ENCODE results near the gene NPLOC4. TPM values are rescaled to one million over a fixed set of nuclear protein-coding genes. Genes with fewer than 3 reads are reported as not detected.
A peak's percentile ranks its signal among the peaks of the same experiment; 100 is the strongest.

NPLOC4 gene
- total and polyA plus RNA-seq, 9 of the 15 experiments (the other 6 are each of a cell fraction or from before 2014, with no cell fraction given), result 1.5 to 116 (median 64.5) TPM

DNA sequence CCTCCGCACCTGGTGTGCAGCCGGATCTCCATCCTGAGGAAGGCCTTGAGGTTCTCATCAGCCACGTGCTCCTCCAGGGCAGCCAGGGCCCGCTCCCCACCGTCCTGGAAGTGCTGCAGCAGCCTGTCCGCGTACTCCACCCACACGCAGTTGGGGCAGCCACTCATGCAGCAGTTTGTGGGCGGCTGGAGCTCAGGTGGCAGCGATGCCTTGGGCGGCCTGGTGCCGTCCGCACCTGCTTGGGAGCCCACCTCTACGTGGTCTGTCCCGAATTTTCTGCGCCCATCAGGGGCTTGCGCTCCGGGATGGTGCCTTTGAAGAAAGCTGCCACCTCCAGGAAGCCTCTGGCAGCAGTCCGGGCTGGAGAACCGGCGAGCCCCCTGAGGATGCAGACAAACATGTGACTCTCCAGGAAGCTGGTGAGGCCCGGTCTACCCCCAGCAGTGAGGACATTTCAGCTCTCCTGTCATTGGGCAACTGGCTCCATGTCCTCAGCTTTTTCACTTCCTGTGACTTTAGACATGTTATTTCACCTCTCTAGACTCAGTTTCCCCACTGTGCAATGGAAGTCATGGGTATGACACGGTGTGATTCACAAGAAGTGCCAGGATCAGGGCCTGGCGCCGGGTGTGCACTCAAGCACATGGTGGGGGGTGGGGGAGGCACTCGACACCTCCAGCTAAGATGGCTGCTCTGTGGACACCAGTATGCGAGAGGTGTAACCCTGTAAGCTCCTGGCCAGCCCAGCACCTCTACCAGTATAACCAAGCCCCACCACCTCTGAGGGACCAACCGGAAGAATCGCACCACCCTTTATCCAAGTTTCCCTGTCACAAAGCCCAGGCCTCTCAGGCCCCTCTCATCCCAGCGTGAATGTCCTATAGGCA lies 28.5 kb upstream of the NPLOC4 start (continued):
- no peak for TF ChIP-seq CTCFL (IDR thresholded peaks at IDR 0.05; ENCODE audit: borderline replicate concordance, insufficient read depth, low read depth, low read length, poor library complexity, severe bottlenecking)
- no peak for TF ChIP-seq SMAD1 (IDR thresholded peaks at IDR 0.05; ENCODE audit: low read depth, low read length, partially characterized antibody)
- no peak for TF ChIP-seq TCF7 (IDR thresholded peaks at IDR 0.05; ENCODE audit: borderline replicate concordance)
- no peak for TF ChIP-seq HMGXB4 (CRISPR knock-in tag; IDR thresholded peaks at IDR 0.05)
- no peak for TF ChIP-seq C11orf30 (IDR thresholded peaks at IDR 0.05; ENCODE audit: low read depth)
- no peak for TF ChIP-seq KLF1 (tag; IDR thresholded peaks at IDR 0.05)
- TF ChIP-seq ZNF778 (CRISPR knock-in tag; IDR thresholded peaks at IDR 0.05), result no peak
- TF ChIP-seq, protein P1, sequence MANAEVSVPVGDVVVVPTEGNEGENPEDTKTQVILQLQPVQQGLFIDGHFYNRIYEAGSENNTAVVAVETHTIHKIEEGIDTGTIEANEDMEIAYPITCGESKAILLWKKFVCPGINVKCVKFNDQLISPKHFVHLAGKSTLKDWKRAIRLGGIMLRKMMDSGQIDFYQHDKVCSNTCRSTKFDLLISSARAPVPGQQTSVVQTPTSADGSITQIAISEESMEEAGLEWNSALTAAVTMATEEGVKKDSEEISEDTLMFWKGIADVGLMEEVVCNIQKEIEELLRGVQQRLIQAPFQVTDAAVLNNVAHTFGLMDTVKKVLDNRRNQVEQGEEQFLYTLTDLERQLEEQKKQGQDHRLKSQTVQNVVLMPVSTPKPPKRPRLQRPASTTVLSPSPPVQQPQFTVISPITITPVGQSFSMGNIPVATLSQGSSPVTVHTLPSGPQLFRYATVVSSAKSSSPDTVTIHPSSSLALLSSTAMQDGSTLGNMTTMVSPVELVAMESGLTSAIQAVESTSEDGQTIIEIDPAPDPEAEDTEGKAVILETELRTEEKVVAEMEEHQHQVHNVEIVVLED (CRISPR knock-in tag; IDR thresholded peaks at IDR 0.05), result peak; percentile 52; the same call in 1 of the 2 replicates
- TF ChIP-seq RAD21 (CRISPR knock-in tag; conservative IDR thresholded peaks at IDR 0.05 in 1 of 2, IDR thresholded peaks at IDR 0.05 in 1 of 2), result no peak
- no peak for TF ChIP-seq NR2C2 (CRISPR knock-in tag; IDR thresholded peaks at IDR 0.05)
- TF ChIP-seq NR2C2 (tag; IDR thresholded peaks at IDR 0.05), result no peak
- no peak for TF ChIP-seq SAFB (IDR thresholded peaks at IDR 0.05; ENCODE audit: borderline replicate concordance, low read depth, low read length)
- TF ChIP-seq NUFIP1 (IDR thresholded peaks at IDR 0.05; ENCODE audit: partially characterized antibody), result peak; percentile 64
- TF ChIP-seq YY1 (IDR thresholded peaks at IDR 0.05; ENCODE audit: borderline replicate concordance in 1 of 3, control insufficient read depth in 1 of 3, extremely low read depth in 1 of 3, insufficient read depth in 3 of 3, insufficient read length in 1 of 3, insufficient replicate concordance in 2 of 3, low read depth in 1 of 3, low read length in 2 of 3), result peak; percentile 75 to 95 (median 85)
- no peak for TF ChIP-seq POLR3A (IDR thresholded peaks at IDR 0.05; ENCODE audit: borderline replicate concordance, extremely low read depth, insufficient read depth, insufficient read length)
- TF ChIP-seq ETV1 (tag; conservative IDR thresholded peaks at IDR 0.05; ENCODE audit: low read depth), result 0 out of 2 replicates have a peak, but pooled peaks have one; percentile 40
- 0 out of 2 replicates have a peak, but pooled peaks have one; percentile 52 for TF ChIP-seq DNMT1 (IDR thresholded peaks at IDR 0.05)
- TF ChIP-seq, protein P2, sequence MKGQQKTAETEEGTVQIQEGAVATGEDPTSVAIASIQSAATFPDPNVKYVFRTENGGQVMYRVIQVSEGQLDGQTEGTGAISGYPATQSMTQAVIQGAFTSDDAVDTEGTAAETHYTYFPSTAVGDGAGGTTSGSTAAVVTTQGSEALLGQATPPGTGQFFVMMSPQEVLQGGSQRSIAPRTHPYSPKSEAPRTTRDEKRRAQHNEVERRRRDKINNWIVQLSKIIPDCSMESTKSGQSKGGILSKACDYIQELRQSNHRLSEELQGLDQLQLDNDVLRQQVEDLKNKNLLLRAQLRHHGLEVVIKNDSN (CRISPR knock-in tag; IDR thresholded peaks at IDR 0.05), result no peak
- TF ChIP-seq GTF2F1 (IDR thresholded peaks at IDR 0.05; ENCODE audit: low read depth, low read length), result no peak

Measured in K562 (cell line).